ENCODE measurements around the gene TBC1D4. TPM values are rescaled to one million over a fixed set of nuclear protein-coding genes. Genes with fewer than 3 reads are reported as not detected.

The TBC1D4 gene
- polyA plus RNA-seq, 1 of the 3 experiments (the other 2 are of a cell fraction): 8.8 TPM

DNA sequence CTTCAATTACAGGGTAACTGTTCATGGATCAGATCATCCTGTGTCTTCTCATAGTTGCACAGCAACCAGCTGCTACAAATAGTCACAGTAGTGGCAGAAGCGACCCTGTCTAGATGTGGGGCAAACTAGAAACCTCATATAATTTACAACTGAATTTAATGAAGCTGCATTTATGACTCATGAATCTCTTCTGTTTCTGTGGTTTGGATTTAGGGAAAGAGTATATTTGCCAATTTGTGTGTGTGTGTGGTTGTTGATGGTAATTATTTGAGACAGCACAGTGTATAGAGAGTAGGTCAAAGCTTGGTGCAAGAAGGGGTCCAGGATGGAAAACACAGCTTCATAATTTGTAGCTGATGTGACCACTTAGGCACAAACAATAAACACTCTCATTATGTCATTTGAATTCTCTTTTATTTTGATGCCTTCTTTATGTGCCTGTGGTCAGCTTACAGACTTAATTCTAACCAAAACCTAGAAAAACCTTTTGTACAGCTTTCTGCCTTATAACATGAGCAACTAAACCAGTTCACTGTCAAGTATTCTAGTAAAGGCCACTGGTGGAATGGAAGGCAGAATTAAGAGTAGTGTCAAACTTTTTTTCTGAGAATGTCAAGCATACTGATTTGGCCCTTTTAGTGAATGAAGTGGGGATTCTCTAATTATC, 218.1 kb downstream of the TBC1D4 start:
- no peak for DNase-seq
- ChIA-PET POLR2A (no interaction called here), CTCF (interaction anchor here (1.7 kb wide), 1 partner anchor 44 kb away, joined by 5 read pairs; no protein-coding TSS in a partner anchor)

DNA sequence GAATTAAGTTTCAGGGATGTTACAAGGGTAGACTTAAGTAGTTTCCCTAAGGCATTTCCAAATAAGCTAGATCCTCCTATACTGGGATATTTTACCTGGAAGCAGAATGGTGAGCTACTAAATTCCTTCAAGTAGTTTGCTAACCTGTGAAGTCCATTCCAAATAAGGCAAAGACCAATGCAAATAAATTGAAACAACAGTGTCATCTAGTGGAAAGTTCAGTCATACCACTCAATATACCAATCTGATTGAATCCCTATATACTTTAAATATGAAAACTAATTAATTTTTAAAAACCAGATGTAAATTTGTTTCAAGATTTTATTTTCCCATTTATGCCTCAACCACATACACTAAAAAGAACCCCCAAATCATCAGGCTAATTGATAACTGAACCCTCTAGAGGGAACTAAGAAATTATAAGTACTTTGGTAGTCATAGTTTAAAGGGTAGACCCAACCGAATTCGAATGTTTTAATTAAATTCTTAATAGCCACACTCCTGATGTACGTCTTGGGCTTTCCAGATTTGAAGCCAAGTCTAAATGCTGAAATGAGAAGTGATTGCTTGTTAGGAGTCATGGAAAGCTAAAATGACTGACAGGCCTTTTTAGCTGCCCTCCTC, 223.7 kb downstream of the TBC1D4 start:
- peak; percentile 36 for DNase-seq
- Histone ChIP-seq H3F3A (replicated peaks; ENCODE audit: insufficient read depth) (peaks cover 5% of the 10 kb centered on the region), H3K36me3 (replicated peaks in 1 of 2; ENCODE audit: control insufficient read depth in 1 of 2, insufficient read depth in 2 of 2, low read length in 1 of 2) (no peaks in the 10 kb centered on the region), H3K9me3 (no peaks in the 10 kb centered on the region), H4K20me1 (ENCODE audit: insufficient read depth) (no peaks in the 10 kb centered on the region), H2AFZ (ENCODE audit: low read depth) (no peak overlapping the region), H3K9ac (no peak overlapping the region), H3K27ac (ENCODE audit: low read depth in 2 of 2, low read length in 1 of 2) (no peak overlapping the region), H3K4me3 (ENCODE audit: low read depth in 2 of 2, low read length in 1 of 2) (no peak overlapping the region), H3K79me2 (ENCODE audit: insufficient read depth) (no peaks in the 10 kb centered on the region), H3K4me1 (ENCODE audit: control insufficient read depth in 1 of 2, insufficient read depth in 2 of 2, low read depth in 1 of 2, low read length in 1 of 2) (no peaks in the 10 kb centered on the region; a peak in 1 of 4 replicates), H3K27me3 (ENCODE audit: insufficient read depth) (peaks cover 5% of the 10 kb centered on the region; the same call in 1 of the 2 replicates), H3K9me2 (no peaks in the 10 kb centered on the region), H3K4me2 (no peak overlapping the region)
- WGBS (ENCODE audit: low lambda C conversion rate): 57% methylated on average over 3 of the region's 3 CpGs
- POLR2A ChIA-PET: no interaction called here
- TF ChIP-seq FOXM1 (IDR thresholded peaks at IDR 0.05; ENCODE audit: low read depth) (no peak), POLR2AphosphoS5 (IDR thresholded peaks at IDR 0.05; ENCODE audit: low read depth, low read length) (no peak), RAD21 (IDR thresholded peaks at IDR 0.05; ENCODE audit: low read length) (peak; percentile 92), SMC3 (IDR thresholded peaks at IDR 0.05; ENCODE audit: low read depth, low read length) (peak; percentile 73)
- TF ChIP-seq, protein P1, sequence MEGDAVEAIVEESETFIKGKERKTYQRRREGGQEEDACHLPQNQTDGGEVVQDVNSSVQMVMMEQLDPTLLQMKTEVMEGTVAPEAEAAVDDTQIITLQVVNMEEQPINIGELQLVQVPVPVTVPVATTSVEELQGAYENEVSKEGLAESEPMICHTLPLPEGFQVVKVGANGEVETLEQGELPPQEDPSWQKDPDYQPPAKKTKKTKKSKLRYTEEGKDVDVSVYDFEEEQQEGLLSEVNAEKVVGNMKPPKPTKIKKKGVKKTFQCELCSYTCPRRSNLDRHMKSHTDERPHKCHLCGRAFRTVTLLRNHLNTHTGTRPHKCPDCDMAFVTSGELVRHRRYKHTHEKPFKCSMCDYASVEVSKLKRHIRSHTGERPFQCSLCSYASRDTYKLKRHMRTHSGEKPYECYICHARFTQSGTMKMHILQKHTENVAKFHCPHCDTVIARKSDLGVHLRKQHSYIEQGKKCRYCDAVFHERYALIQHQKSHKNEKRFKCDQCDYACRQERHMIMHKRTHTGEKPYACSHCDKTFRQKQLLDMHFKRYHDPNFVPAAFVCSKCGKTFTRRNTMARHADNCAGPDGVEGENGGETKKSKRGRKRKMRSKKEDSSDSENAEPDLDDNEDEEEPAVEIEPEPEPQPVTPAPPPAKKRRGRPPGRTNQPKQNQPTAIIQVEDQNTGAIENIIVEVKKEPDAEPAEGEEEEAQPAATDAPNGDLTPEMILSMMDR (IDR thresholded peaks at IDR 0.05): peak; percentile 86
- CTCF ChIA-PET: interaction anchor here (0.6 to 3.4 kb wide), 24 partner anchors 11 to 1548 kb away, joined by 3 to 24 read pairs (median 4); partner anchors contain the start of gene TBC1D4

More for the DNA sequence above, 218.1 kb downstream of the TBC1D4 start:
- Histone ChIP-seq H3F3A (replicated peaks; ENCODE audit: insufficient read depth) (peaks cover 3% of the 10 kb centered on the region), H3K4me1 (ENCODE audit: control insufficient read depth in 1 of 2, insufficient read depth in 2 of 2, low read depth in 1 of 2, low read length in 1 of 2) (no peaks in the 10 kb centered on the region; a peak in 1 of 4 replicates), H3K9ac (no peak overlapping the region), H3K9me2 (no peaks in the 10 kb centered on the region), H3K27me3 (ENCODE audit: insufficient read depth) (no peaks in the 10 kb centered on the region), H4K20me1 (ENCODE audit: insufficient read depth) (no peaks in the 10 kb centered on the region), H3K9me3 (no peaks in the 10 kb centered on the region), H2AFZ (ENCODE audit: low read depth) (no peak overlapping the region), H3K4me3 (ENCODE audit: low read depth in 2 of 2, low read length in 1 of 2) (no peak overlapping the region), H3K36me3 (replicated peaks in 1 of 2; ENCODE audit: control insufficient read depth in 1 of 2, insufficient read depth in 2 of 2, low read length in 1 of 2) (no peaks in the 10 kb centered on the region), H3K79me2 (ENCODE audit: insufficient read depth) (no peaks in the 10 kb centered on the region), H3K27ac (ENCODE audit: low read depth in 2 of 2, low read length in 1 of 2) (no peak overlapping the region; a peak in 1 of 4 replicates), H3K4me2 (no peak overlapping the region)
- TF ChIP-seq, protein P2, sequence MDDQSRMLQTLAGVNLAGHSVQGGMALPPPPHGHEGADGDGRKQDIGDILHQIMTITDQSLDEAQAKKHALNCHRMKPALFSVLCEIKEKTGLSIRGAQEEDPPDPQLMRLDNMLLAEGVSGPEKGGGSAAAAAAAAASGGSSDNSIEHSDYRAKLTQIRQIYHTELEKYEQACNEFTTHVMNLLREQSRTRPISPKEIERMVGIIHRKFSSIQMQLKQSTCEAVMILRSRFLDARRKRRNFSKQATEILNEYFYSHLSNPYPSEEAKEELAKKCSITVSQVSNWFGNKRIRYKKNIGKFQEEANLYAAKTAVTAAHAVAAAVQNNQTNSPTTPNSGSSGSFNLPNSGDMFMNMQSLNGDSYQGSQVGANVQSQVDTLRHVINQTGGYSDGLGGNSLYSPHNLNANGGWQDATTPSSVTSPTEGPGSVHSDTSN (IDR thresholded peaks at IDR 0.05): peak; percentile 58
- TF ChIP-seq JUND (IDR thresholded peaks at IDR 0.05) (0 out of 2 replicates have a peak, but pooled peaks have one; percentile 23), NFIC (IDR thresholded peaks at IDR 0.05; ENCODE audit: borderline replicate concordance) (peak; percentile 10; the same call in 1 of the 2 replicates)
- TF ChIP-seq, protein P3, sequence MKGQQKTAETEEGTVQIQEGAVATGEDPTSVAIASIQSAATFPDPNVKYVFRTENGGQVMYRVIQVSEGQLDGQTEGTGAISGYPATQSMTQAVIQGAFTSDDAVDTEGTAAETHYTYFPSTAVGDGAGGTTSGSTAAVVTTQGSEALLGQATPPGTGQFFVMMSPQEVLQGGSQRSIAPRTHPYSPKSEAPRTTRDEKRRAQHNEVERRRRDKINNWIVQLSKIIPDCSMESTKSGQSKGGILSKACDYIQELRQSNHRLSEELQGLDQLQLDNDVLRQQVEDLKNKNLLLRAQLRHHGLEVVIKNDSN (IDR thresholded peaks at IDR 0.05; ENCODE audit: borderline replicate concordance, low read depth): no peak
- WGBS (ENCODE audit: low lambda C conversion rate): 23% methylated on average over 1 of the region's 1 CpG

All from SK-N-SH (cell line).